Measurements from ENCODE around the gene VEPH1.

DNA sequence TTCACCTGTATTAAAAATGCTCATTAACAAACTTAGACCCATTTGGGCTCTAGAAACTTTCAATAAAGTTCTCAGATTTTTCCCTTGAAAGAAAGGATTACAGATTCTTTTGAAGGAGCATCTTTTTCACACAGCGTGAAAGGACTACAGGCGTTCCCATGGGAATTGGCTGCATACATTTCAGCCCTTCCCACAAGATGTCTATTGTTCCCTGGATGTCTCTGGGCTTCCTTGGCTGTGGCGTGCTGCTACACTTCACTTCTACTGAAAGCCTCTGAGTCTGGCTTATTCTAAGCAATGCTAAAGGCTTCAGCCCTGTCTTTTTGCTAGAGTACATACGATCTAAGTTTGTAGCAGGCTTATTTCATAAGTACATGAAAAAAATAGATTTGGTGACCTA, 1.4 kb downstream of the VEPH1 start:
- TF ChIP-seq, protein P1, sequence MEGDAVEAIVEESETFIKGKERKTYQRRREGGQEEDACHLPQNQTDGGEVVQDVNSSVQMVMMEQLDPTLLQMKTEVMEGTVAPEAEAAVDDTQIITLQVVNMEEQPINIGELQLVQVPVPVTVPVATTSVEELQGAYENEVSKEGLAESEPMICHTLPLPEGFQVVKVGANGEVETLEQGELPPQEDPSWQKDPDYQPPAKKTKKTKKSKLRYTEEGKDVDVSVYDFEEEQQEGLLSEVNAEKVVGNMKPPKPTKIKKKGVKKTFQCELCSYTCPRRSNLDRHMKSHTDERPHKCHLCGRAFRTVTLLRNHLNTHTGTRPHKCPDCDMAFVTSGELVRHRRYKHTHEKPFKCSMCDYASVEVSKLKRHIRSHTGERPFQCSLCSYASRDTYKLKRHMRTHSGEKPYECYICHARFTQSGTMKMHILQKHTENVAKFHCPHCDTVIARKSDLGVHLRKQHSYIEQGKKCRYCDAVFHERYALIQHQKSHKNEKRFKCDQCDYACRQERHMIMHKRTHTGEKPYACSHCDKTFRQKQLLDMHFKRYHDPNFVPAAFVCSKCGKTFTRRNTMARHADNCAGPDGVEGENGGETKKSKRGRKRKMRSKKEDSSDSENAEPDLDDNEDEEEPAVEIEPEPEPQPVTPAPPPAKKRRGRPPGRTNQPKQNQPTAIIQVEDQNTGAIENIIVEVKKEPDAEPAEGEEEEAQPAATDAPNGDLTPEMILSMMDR (conservative IDR thresholded peaks at IDR 0.05; ENCODE audit: low read depth, low read length): no peak
- TF ChIP-seq EZH2 (IDR thresholded peaks at IDR 0.05; ENCODE audit: low read length, unreplicated experiment) (no peak), EZH2phosphoT487 (IDR thresholded peaks at IDR 0.05; ENCODE audit: borderline replicate concordance, low read length) (no peak)

Measured in PC-3 (cell line).